Common myeloid progenitor, CD34-positive (primary cell): ENCODE data around the gene NRDC.
"Not testable (repeated sequence)": the region's sequence is repeated elsewhere in the genome, so short reads cannot be mapped to it uniquely, and the experiment has no call there.

Experiments used
- CTCF ChIA-PET: fragments of 350-600 bp; sonication (Branson Sonifier 250); formaldehyde crosslinking; loops from one replicate; lab custom pipeline; 2021; ENCODE audit warnings: antibody characterized with exemption; lab: Charles Lee
- POLR2A ChIA-PET: fragments of 350-600 bp; sonication (Branson Sonifier 250); formaldehyde crosslinking; loops from one replicate; lab custom pipeline; 2021; ENCODE audit warnings: antibody characterized with exemption; lab: Charles Lee
- DNase-seq, 3 donors: peaks; one replicate each; pipeline versions ENCODE4 v3.0.0 to v3.0.0-alpha.2; 2013
- H3K27ac ChIP-seq, 2 experiments: 1 replicate in 1 of 2; 2 replicates in 1 of 2; pipeline ENCODE4 v1.7.0; 2013; ENCODE audit warnings: inconsistent platforms in 2 of 2, low read length in 2 of 2, mild to moderate bottlenecking in 2 of 2, low read depth in 1 of 2, moderate library complexity in 1 of 2; ENCODE audit not compliant: severe bottlenecking in 2 of 2, insufficient read depth in 1 of 2, poor library complexity in 1 of 2
- H3K27me3 ChIP-seq, 5 experiments: replicated peaks in 2 of 5; 1 replicate in 3 of 5; 2 replicates in 2 of 5; pipeline versions ENCODE4 v1.6.1 to v1.7.0; 2013; ENCODE audit warnings: low read length in 4 of 5, mild to moderate bottlenecking in 2 of 5, moderate library complexity in 2 of 5, inconsistent platforms in 1 of 5; ENCODE audit not compliant: insufficient read depth in 5 of 5, control insufficient read depth in 4 of 5
- H3K36me3 ChIP-seq, 4 experiments: 1 replicate in 2 of 4; 2 replicates in 2 of 4; pipeline versions ENCODE4 v1.6.1 to v1.7.0; 2013; ENCODE audit warnings: low read length in 3 of 4, control low read depth in 1 of 4, mild to moderate bottlenecking in 1 of 4; ENCODE audit not compliant: control insufficient read depth in 4 of 4, insufficient read depth in 4 of 4
- H3K4me1 ChIP-seq, 4 experiments: 1 replicate in 3 of 4; 2 replicates in 1 of 4; pipeline versions ENCODE4 v1.6.1 to v1.7.1; 2013; ENCODE audit warnings: low read length in 3 of 4, mild to moderate bottlenecking in 3 of 4, control low read depth in 1 of 4, inconsistent platforms in 1 of 4, moderate library complexity in 1 of 4; ENCODE audit not compliant: control insufficient read depth in 4 of 4, insufficient read depth in 4 of 4; ENCODE audit errors: control extremely low read depth in 1 of 4
- H3K4me3 ChIP-seq, 7 experiments: 1 replicate in 4 of 7; 2 replicates in 3 of 7; pipeline versions ENCODE4 v1.5.1 to v1.7.0; 2013; ENCODE audit warnings: mild to moderate bottlenecking in 7 of 7, low read length in 6 of 7, moderate library complexity in 6 of 7, inconsistent platforms in 2 of 7, low read depth in 2 of 7, control low read depth in 1 of 7; ENCODE audit not compliant: insufficient read depth in 4 of 7, control insufficient read depth in 1 of 7; ENCODE audit errors: extremely low read depth in 1 of 7
- H3K9me3 ChIP-seq, 5 experiments: 1 replicate in 4 of 5; 2 replicates in 1 of 5; pipeline versions ENCODE4 v1.6.1 to v1.7.1; 2013; ENCODE audit warnings: low read length in 4 of 5, mild to moderate bottlenecking in 2 of 5, inconsistent platforms in 1 of 5, low read depth in 1 of 5, moderate library complexity in 1 of 5; ENCODE audit not compliant: control insufficient read depth in 4 of 5, insufficient read depth in 2 of 5; ENCODE audit errors: control extremely low read depth in 1 of 5
- WGBS: methylation state at CpG from one replicate; pipeline ENCODE4 v1.1.5; 2013; ENCODE audit not compliant: insufficient coverage; 5-methylcytosine and 5-hydroxymethylcytosine counted together

Gene NRDC

DNA sequence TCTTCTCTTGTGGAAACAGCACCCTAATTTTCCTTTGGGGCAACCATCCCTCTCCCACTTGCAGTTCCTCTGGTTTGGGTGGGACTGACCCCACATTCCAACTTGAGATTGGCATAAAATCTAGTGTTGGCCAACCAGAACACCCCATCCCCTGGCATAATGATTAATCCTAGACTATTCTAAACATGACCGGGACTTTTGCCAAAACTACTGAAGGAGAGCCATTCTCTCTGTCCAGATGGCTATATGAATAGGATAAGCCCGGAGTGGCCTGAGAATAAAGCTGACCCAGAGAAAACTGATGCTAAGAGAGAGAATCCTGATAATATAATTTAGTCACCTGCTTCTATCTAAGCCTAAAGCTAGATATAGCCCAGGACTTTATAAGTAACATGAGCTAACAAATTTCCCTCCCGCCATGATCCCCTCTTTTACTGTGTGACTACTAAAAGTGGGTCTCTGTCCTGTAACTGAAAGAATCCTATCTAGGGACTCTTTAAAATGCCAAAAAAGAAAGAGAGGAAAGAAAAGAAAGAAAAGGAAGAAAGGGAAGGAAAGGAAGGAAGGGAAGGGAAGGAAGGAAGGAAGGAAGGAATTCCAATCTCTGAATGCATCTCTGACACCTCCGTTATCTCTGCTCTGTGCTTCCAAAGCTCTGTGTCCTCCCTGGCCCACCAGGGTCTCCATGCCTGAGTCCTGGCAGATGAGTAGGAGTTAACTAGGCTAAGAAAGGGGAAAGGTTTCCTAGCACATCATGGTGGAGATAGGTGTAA is 28.0 kb upstream of the NRDC start:
- ChIA-PET CTCF (interaction anchor here (2.8 kb wide), 1 partner anchor 9 kb away, joined by 10 read pairs; no protein-coding TSS in a partner anchor), POLR2A (no interaction called here)
- Histone ChIP-seq H3K27me3 (peaks cover 0 to 3% (median 1%) of the 10 kb centered on the region in 5 experiments), H3K36me3 (no peaks in the 10 kb centered on the region), H3K9me3 (peaks cover 0 to 8% (median 0%) of the 10 kb centered on the region in 5 experiments), H3K4me3 (no peak overlapping the region), H3K4me1 (no peaks in the 10 kb centered on the region), H3K27ac (no peak overlapping the region)
- 95% methylated on average over 3 of the region's 4 CpGs for WGBS
- DNase-seq, result peak in 2 of 3 donors; percentile 11 to 13

- WGBS, result 98% methylated on average over 4 of the region's 5 CpGs
- ChIA-PET POLR2A (no interaction called here), CTCF (interaction anchor here (0.8 to 1.7 kb wide), 3 partner anchors 10 to 66 kb away, joined by 3 to 4 read pairs (median 3); no protein-coding TSS in a partner anchor)
- peaks cover 0 to 8% (median 0%) of the 10 kb centered on the region in 5 experiments for H3K9me3 ChIP-seq
- no peaks in the 10 kb centered on the region for H3K4me1 ChIP-seq
- peaks cover 0 to 22% (median 6%) of the 10 kb centered on the region in 5 experiments for H3K27me3 ChIP-seq
- H3K4me3 ChIP-seq, result no peak overlapping the region
- H3K27ac ChIP-seq, result no peak overlapping the region
- DNase-seq, result no peak
- H3K36me3 ChIP-seq, result no peaks in the 10 kb centered on the region
Observed at GRCh38 chr1:51902456-51902855, 23.9 kb upstream of the NRDC start.

GRCh38 chr1:51901151-51901550 is 22.6 kb upstream of the NRDC start:
- Histone ChIP-seq H3K27me3 (peaks cover 0 to 27% (median 7%) of the 10 kb centered on the region in 5 experiments), H3K9me3 (peaks cover 0 to 2% (median 0%) of the 10 kb centered on the region in 5 experiments), H3K36me3 (no peaks in the 10 kb centered on the region), H3K4me3 (no peak overlapping the region), H3K27ac (no peak overlapping the region), H3K4me1 (no peaks in the 10 kb centered on the region)
- DNase-seq, result no peak
- ChIA-PET POLR2A (no interaction called here), CTCF (interaction anchor here (6.2 kb wide), 1 partner anchor 98 kb away, joined by 60 read pairs; no protein-coding TSS in a partner anchor)
- no CpG with 5 or more reads among the region's 4 CpGs for WGBS

GRCh38 chr1:51899022-51899421 is 20.5 kb upstream of the NRDC start:
- Histone ChIP-seq H3K27me3 (peaks cover 0 to 31% (median 7%) of the 10 kb centered on the region in 5 experiments), H3K27ac (no peak overlapping the region), H3K36me3 (no peaks in the 10 kb centered on the region), H3K4me1 (no peaks in the 10 kb centered on the region), H3K9me3 (no peaks in the 10 kb centered on the region), H3K4me3 (no peak overlapping the region)
- DNase-seq, result no peak
- ChIA-PET POLR2A (no interaction called here), CTCF (interaction anchor here (1.1 to 6.2 kb wide), 4 partner anchors 11 to 130 kb away, joined by 3 to 60 read pairs (median 4); no protein-coding TSS in a partner anchor)
- 87% methylated on average over 10 of the region's 10 CpGs for WGBS

- Histone ChIP-seq H3K27ac (no peak overlapping the region), H3K4me1 (no peaks in the 10 kb centered on the region), H3K27me3 (peaks cover 0 to 31% (median 6%) of the 10 kb centered on the region in 5 experiments), H3K4me3 (no peak overlapping the region), H3K9me3 (no peaks in the 10 kb centered on the region), H3K36me3 (no peaks in the 10 kb centered on the region)
- WGBS, result 85% methylated on average over 4 of the region's 6 CpGs
- DNase-seq, result no peak
- POLR2A ChIA-PET, result no interaction called here
- CTCF ChIA-PET, result interaction anchor here (0.6 to 6.2 kb wide), 11 partner anchors 9 to 755 kb away, joined by 3 to 60 read pairs (median 4); no protein-coding TSS in a partner anchor
Observed at GRCh38 chr1:51898090-51898734, 19.7 kb upstream of the NRDC start.

GRCh38 chr1:51897699-51898031 is 19.1 kb upstream of the NRDC start:
- Histone ChIP-seq H3K4me1 (no peaks in the 10 kb centered on the region), H3K27me3 (peaks cover 0 to 31% (median 6%) of the 10 kb centered on the region in 5 experiments), H3K36me3 (no peaks in the 10 kb centered on the region), H3K4me3 (no peak overlapping the region), H3K9me3 (no peaks in the 10 kb centered on the region), H3K27ac (no peak overlapping the region)
- CTCF ChIA-PET, result interaction anchor here (1.0 to 6.2 kb wide), 10 partner anchors 9 to 107 kb away, joined by 3 to 60 read pairs (median 5); no protein-coding TSS in a partner anchor
- POLR2A ChIA-PET, result no interaction called here
- no peak for DNase-seq

DNA sequence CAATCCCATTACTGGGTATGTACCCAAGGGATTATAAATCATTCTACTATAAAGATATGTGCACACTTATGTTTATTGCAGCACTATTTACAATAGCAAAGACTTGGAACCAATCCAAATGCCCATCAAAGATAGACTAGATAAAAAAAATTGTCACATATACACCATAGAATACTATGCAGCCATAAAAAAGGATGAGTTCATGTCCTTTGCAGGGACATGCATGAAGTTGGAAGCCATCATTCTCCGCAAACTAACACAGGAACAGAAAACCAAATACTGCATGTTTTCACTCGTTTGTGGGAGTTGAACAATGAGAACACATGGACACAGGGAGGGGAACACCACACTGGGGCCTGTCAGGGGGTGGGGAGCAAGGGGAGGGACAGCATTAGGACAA is 16.2 kb upstream of the NRDC start:
- H3K4me1 ChIP-seq, H3K27ac ChIP-seq, H3K4me3 ChIP-seq, POLR2A ChIA-PET, DNase-seq, H3K36me3 ChIP-seq, H3K9me3 ChIP-seq: not testable (repeated sequence)
- CTCF ChIA-PET, result interaction anchor here (1.6 kb wide), 1 partner anchor 10 kb away, joined by 3 read pairs; no protein-coding TSS in a partner anchor
- WGBS, result 83% methylated on average over 2 of the region's 2 CpGs
- peaks cover 3 to 34% (median 8%) of the 10 kb centered on the region in 5 experiments for H3K27me3 ChIP-seq
